Right lobe of liver (tissue), 4 donors: Measurements from ENCODE around the gene PPFIA3.

ENCODE experiments used
- CTCF ChIP-seq, 4 donors: fragments of 200-600 bp in 3 of 4; fragments of 450-650 bp in 1 of 4; IDR thresholded peaks; one replicate each; pipeline versions ENCODE4 v1.5.1 to v1.8.0; 2016 to 2022; ENCODE audit warnings: antibody characterized with exemption in 4 of 4, mild to moderate bottlenecking in 2 of 4
- POLR2A ChIP-seq: fragments of 450-650 bp; IDR thresholded peaks from one replicate; pipeline ENCODE4 v1.6.1; 2017; ENCODE audit warnings: antibody characterized with exemption, mild to moderate bottlenecking
- donor health status: DM: no; HTN: no; CAD: no.
- donor health status: DM: no; HTN: no; CAD: no.
- donor health status: DM: no; HTN: yes; CAD: no.

GRCh38 chr19:49086296-49086695 lies 33.0 kb upstream of the PPFIA3 start:
- TF ChIP-seq CTCF (IDR thresholded peaks at IDR 0.05), result no peak
- no peak for TF ChIP-seq POLR2A
